ENCODE data around the gene TSSC4. TPM values are rescaled to one million over a fixed set of nuclear protein-coding genes. Genes with fewer than 3 reads are reported as not detected.
A peak's percentile ranks its signal among the peaks of the same experiment; 100 is the strongest.

The TSSC4 gene
- total RNA-seq, 2 experiments from 2014 or later = 36.2 to 38.9 TPM

DNA sequence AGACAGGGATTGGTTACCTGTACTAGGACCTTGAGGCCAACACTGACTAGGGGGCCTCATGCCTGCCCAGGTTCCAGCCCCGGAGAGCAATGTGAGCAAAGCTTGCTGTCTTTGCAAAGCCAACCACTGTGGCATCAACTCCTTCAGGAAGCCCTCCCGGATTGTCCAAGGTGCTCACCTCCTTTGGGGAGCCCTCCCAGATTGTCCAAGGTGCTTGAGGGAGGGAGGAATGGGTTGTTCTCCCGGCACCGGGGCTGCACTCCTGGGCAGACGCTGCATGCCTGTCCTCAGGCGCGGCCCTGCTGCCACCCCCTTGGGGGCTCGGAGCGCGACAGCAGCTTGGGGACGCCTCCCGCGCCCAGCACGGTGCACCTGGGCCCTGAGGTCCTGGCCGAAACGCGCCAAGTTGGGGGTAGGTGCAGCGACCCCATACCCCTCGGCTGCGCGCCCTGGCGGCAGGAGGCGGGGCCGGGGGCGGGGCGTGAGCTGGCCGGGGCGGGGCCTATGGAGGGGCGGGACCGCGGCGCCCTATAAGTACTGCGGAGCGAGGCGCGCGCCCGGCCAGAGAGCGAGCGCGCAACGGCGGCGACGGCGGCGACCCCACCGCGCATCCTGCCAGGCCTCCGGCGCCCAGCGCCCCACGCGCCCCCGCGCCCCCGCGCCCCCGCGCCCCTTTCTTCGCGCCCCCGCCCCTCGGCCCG, 23.6 kb upstream of the TSSC4 start, which contains the start of gene CD81:
Gene CD81 (plus strand): TSS at position 560 of the 701 bp plus-strand sequence. CDS start 240 bp downstream, outside the sequence.
- TF ChIP-seq, protein P1, sequence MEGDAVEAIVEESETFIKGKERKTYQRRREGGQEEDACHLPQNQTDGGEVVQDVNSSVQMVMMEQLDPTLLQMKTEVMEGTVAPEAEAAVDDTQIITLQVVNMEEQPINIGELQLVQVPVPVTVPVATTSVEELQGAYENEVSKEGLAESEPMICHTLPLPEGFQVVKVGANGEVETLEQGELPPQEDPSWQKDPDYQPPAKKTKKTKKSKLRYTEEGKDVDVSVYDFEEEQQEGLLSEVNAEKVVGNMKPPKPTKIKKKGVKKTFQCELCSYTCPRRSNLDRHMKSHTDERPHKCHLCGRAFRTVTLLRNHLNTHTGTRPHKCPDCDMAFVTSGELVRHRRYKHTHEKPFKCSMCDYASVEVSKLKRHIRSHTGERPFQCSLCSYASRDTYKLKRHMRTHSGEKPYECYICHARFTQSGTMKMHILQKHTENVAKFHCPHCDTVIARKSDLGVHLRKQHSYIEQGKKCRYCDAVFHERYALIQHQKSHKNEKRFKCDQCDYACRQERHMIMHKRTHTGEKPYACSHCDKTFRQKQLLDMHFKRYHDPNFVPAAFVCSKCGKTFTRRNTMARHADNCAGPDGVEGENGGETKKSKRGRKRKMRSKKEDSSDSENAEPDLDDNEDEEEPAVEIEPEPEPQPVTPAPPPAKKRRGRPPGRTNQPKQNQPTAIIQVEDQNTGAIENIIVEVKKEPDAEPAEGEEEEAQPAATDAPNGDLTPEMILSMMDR (IDR thresholded peaks at IDR 0.05) = no peak
- no peaks in the 10 kb centered on the region for H3K27me3 Mint-ChIP-seq
- no peaks in the 10 kb centered on the region for H3K9me3 Mint-ChIP-seq
- ATAC-seq (peak; percentile 89), DNase-seq (peak; percentile 59)
- H3K4me3 Mint-ChIP-seq = peak within 1 kb of the TSS; percentile 88
- peak within 1 kb of the TSS; percentile 84 for H3K27ac Mint-ChIP-seq
- H3K4me1 Mint-ChIP-seq (ENCODE audit: low read depth) = peaks cover 25% of the 10 kb centered on the region
- peaks cover 4% of the 10 kb centered on the region for H3K36me3 Mint-ChIP-seq (ENCODE audit: low read depth)
- intact Hi-C loops (cut with micrococcal nuclease) = no loop called here
- ChIA-PET CTCF (interaction anchor here (1.1 to 3.2 kb wide), 6 partner anchors 23 to 190 kb away, joined by 3 to 26 read pairs (median 8); partner anchors contain the start of gene TSSC4), POLR2A (interaction anchor here (0.7 to 3.8 kb wide), 6 partner anchors 10 to 81 kb away, joined by 3 to 24 read pairs (median 4); partner anchors contain the start of gene TSSC4)

DNA sequence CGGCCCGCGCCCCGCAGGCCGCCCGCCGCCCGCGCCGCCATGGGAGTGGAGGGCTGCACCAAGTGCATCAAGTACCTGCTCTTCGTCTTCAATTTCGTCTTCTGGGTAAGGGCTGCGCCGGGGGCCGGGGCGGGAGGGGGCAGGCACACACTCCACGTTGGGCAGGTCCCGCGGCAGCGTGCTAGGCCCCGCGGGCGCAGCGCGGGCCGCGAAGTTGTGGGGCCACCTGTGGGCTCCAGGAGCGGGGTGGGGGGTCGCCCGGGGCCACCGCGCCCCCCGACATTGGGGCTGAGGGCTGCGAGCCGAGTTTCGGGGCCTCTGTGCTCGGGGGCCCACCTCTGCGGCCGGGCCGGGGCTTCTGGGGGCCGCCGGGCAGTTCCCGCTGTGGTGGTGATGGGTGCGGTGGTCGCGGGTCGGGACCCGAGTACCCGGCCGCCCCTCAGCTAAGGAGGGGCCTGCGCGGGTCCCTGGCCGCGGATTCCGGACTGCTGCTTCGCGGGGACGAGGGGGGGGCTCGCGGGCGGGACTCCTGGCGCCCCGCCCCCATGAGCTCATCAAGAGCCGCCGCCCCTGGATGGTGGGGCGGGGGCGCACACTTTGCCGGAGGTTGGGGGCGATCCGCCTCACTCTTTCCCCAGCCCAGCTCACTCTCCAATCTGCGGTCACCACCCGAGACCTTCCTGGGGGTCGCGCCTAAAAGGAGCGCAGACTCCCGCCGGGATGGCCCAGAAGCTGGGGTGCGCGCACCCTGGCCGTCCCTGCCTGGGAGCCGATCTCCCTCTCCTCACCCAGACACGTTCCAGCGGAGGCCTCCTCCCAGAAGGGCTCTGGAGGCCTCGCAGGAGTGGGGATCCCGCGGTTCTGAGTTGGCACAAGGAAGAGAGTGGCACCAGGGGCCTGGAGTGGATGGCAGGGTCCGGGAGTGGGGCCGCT, 22.8 kb upstream of the TSSC4 start:
- Mint-ChIP-seq H3K4me3 (peak overlapping the region; percentile 88), H3K9me3 (no peaks in the 10 kb centered on the region), H3K27me3 (no peaks in the 10 kb centered on the region), H3K4me1 (ENCODE audit: low read depth) (peaks cover 30% of the 10 kb centered on the region), H3K27ac (peak overlapping the region; percentile 84), H3K36me3 (ENCODE audit: low read depth) (peaks cover 4% of the 10 kb centered on the region)
- POLR2A ChIA-PET = interaction anchor here (1.0 to 3.8 kb wide), 6 partner anchors 10 to 73 kb away, joined by 3 to 24 read pairs (median 6); partner anchors contain the start of gene TSSC4
- CTCF ChIA-PET = interaction anchor here (1.2 to 3.2 kb wide), 5 partner anchors 22 to 180 kb away, joined by 3 to 26 read pairs (median 12); partner anchors contain the start of gene TSSC4
- TF ChIP-seq, protein P1 (IDR thresholded peaks at IDR 0.05) = no peak
- intact Hi-C loops (cut with micrococcal nuclease) = no loop called here
- DNase-seq (peak; percentile 73), ATAC-seq (peak; percentile 46)

DNA sequence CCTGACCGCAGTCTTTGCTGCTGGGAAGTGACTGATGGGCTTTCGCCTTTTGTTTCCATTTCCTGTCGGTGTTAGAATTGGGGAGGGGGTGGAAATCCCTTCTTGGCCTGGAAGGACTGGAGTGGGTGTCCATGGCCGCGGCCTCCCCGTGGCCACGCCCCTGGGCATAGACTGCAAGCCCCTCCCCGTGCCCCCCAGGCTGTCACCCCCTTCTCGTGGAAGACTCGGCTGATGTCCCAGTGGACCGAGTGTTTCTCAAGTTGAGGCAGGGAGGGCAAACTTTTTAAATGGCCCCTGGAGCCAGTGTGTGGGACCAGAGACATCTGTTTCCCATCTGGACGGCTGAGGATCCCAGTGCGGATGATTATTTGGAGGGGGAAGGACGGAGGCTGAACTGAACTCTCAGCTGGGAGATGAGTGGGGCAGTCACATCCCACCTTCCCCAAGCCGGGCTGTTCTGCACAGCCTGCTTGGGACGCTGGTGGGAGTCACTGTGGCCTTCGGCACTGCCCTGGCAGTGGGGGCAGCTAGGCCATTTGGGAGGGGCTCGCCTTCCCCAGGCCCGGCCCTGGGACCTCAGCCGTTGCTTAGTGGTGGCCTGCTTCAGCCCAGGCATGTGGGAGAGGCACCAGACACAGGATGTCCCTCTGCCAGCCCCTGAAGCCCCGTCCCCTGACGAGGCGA, 21.9 kb upstream of the TSSC4 start:
- no peaks in the 10 kb centered on the region for H3K27me3 Mint-ChIP-seq
- no peak for DNase-seq
- TF ChIP-seq, protein P1 (IDR thresholded peaks at IDR 0.05) = no peak
- no peak for ATAC-seq
- intact Hi-C loops (cut with micrococcal nuclease) = no loop called here
- POLR2A ChIA-PET = interaction anchor here (1.0 to 3.8 kb wide), 5 partner anchors 9 to 74 kb away, joined by 3 to 24 read pairs (median 7); partner anchors contain the start of gene TSSC4
- H3K36me3 Mint-ChIP-seq (ENCODE audit: low read depth) = peaks cover 4% of the 10 kb centered on the region
- CTCF ChIA-PET = interaction anchor here (3.0 to 3.2 kb wide), 2 partner anchors 42 to 73 kb away, joined by 12 to 26 read pairs; no protein-coding TSS in a partner anchor
- H3K4me3 Mint-ChIP-seq = peak overlapping the region; percentile 88
- no peaks in the 10 kb centered on the region for H3K9me3 Mint-ChIP-seq
- H3K27ac Mint-ChIP-seq = peak overlapping the region; percentile 84
- peaks cover 35% of the 10 kb centered on the region for H3K4me1 Mint-ChIP-seq (ENCODE audit: low read depth)

DNA sequence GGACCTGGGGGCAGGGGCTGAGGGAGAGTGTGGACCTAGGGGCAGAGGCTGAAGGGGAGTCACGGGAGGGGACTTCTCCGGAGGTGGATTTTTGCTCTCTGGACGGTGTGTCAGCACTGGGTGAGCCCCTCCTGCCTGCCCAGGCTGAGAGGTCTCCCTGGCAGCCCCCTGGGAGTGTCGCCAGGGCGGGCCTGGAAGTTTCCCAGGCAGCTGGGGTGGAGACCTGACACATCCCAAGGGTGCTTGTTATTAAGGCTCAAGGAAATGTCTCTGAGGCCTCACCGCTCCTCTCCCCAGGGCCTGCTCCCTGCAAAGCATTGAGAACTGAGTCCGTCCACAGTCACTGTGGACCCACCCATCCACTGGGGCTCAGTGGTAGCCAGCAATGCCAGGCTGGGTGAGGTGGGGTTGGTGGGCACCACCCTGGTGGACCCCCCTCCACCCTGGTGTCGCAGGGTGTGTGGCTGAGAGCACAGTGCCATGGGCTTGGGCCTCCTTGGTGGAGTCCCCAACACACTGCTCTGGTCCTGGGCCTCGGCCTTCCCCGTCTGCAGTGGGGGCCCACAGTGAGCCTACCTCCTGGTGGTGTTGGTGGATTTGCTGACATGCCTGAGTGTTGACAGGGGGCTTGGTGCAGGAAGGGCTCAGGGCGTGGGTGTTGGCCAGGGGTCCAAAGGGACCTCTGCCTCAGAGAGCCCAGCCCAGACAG, 20.9 kb upstream of the TSSC4 start:
- TF ChIP-seq, protein P1 (IDR thresholded peaks at IDR 0.05) = no peak
- CTCF ChIA-PET = no interaction called here
- POLR2A ChIA-PET = interaction anchor here (3.8 kb wide), 1 partner anchor 8 kb away, joined by 24 read pairs; no protein-coding TSS in a partner anchor
- Mint-ChIP-seq H3K4me3 (peak overlapping the region; percentile 29), H3K9me3 (no peaks in the 10 kb centered on the region), H3K4me1 (ENCODE audit: low read depth) (peaks cover 39% of the 10 kb centered on the region), H3K36me3 (ENCODE audit: low read depth) (peaks cover 4% of the 10 kb centered on the region), H3K27ac (peak overlapping the region; percentile 55), H3K27me3 (no peaks in the 10 kb centered on the region)
- DNase-seq = no peak
- intact Hi-C loops (cut with micrococcal nuclease) = no loop called here
- no peak for ATAC-seq

Measured in activated CD8-positive, alpha-beta T cell treated with anti-CD3 and anti-CD28 coated beads for 36 hours (primary cell).